Measurements from ENCODE around the gene ARHGAP26.
"Not testable (repeated sequence)": the region's sequence is repeated elsewhere in the genome, so short reads cannot be mapped to it uniquely, and the experiment has no call there.

ARHGAP26 gene

GRCh38 chr5:143086908-143087637 lies 316.9 kb downstream of the ARHGAP26 start:
- in situ Hi-C loops (cut with MboI; ENCODE audit: low pct_unique_long_range_greater_than_20kb, low sequenced_read_pairs, unreplicated experiment): no loop called here

DNA sequence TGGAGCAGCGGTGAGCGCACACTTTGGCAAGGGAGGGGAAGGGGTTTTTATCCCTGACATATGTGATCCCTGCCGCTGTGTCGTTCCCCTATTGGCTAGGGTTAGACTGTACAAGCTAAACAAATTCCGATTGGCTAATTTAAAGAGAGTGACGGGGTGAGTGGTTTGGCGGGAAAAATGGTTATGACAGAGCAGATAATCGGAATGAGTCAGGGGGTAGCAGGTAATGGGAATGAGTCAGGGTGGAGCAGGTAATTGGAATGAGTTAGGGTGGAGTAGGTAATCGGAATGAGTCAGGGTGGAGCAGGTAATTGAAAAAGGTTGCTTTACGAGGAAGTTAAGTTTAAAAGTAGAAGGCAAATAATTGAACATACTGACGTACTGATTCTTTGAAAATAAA lies 318.5 kb downstream of the ARHGAP26 start:
- DNase-seq (ENCODE audit: low spot score); in situ Hi-C loops (cut with MboI; ENCODE audit: low pct_unique_long_range_greater_than_20kb, low sequenced_read_pairs, unreplicated experiment): not testable (repeated sequence)

More at GRCh38 chr5:143086908-143087637, 316.9 kb downstream of the ARHGAP26 start:
- no peak for DNase-seq (ENCODE audit: low spot score)
- TF ChIP-seq CTCF (IDR thresholded peaks at IDR 0.05; ENCODE audit: extremely low read depth, insufficient read depth, missing control alignments): no peak

DNA sequence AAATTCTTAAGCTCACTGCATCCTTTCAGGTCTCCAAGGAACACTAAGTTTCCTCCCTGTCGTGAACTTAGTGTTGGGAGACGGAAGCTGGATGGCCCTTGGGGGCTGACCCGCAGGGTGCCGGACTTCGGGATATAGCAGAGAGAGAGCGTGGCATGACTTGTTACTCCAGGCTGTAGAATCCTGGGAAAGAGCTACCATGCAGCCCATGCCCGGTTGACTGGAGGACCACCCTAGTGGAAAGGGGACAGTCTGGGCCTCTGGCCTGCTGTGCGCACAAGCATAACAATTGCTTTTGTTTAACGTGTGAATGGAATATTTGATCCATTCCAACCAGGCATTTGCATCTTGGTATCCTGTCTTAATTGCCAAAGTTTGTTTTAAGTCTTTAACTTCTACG lies 319.9 kb downstream of the ARHGAP26 start:
- DNase-seq (ENCODE audit: low spot score); in situ Hi-C loops (cut with MboI; ENCODE audit: low pct_unique_long_range_greater_than_20kb, low sequenced_read_pairs, unreplicated experiment): not testable (repeated sequence)

- DNase-seq (ENCODE audit: low spot score); in situ Hi-C loops (cut with MboI; ENCODE audit: low pct_unique_long_range_greater_than_20kb, low sequenced_read_pairs, unreplicated experiment): not testable (repeated sequence)
Observed at GRCh38 chr5:143092711-143093451, 322.7 kb downstream of the ARHGAP26 start.

DNA sequence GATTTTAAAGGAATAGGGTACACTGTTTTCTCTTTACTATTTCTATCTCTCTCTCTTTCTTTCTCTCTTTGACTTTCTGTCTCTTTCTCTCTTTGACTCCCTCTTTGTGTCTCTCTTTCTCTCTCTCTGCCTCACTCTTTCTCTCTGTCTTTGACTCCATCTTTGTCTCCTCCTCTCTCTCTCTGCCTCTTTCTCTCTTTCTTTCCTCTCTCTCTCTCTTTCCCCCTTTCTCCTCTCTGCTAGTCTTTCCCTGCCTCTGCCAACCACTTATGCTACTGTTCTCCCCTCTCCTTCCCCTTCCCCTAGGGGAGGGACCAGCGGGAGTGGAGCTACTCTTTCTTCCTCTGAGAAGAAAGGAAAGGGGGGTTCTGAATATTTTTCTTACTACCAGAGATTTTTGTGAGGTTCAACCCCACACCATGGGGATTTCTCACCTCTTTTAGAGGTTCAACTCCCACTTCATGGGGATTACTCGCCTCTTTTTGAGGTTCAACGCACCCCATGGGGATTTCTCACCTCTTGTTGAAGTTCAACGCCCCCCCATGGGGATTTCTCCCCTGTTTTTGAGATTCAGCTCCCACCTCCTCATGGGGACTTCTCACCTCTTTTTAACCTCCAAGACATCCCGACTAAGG lies 323.4 kb downstream of the ARHGAP26 start:
- peak; percentile 17 for TF ChIP-seq CTCF (IDR thresholded peaks at IDR 0.05; ENCODE audit: extremely low read depth, insufficient read depth, missing control alignments)
- no peak for DNase-seq (ENCODE audit: low spot score)
- in situ Hi-C loops (cut with MboI; ENCODE audit: low pct_unique_long_range_greater_than_20kb, low sequenced_read_pairs, unreplicated experiment): no loop called here

DNA sequence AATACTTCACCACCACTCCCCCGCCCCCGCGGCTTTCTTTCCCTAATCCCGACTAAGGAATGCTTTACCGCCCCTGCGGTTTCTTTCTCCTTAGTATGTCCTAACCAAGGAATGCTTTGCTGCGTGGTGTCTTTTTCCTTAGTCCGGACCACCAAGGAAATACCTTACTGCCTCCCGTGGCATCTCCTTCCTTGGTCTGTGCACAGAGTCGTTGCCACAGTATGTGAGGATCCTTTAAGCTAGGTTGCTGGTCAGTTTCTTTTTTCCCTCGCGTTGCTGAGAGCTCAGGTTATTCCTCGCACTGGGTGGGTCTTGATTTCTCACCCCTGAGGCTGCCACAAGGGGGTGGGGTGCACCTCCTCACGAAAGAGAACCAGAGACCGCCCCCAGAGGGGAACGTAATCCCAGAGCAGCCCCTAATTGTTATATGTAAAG lies 323.9 kb downstream of the ARHGAP26 start:
- in situ Hi-C loops (cut with MboI; ENCODE audit: low pct_unique_long_range_greater_than_20kb, low sequenced_read_pairs, unreplicated experiment): no loop called here
- peak; percentile 15 for DNase-seq (ENCODE audit: low spot score)
- TF ChIP-seq CTCF (IDR thresholded peaks at IDR 0.05; ENCODE audit: extremely low read depth, insufficient read depth, missing control alignments): peak; percentile 52

- DNase-seq (ENCODE audit: low spot score); in situ Hi-C loops (cut with MboI; ENCODE audit: low pct_unique_long_range_greater_than_20kb, low sequenced_read_pairs, unreplicated experiment): not testable (repeated sequence)
Observed at GRCh38 chr5:143094608-143095007, 324.4 kb downstream of the ARHGAP26 start.

GRCh38 chr5:143101121-143101520 lies 330.9 kb downstream of the ARHGAP26 start:
- no peak for TF ChIP-seq CTCF (IDR thresholded peaks at IDR 0.05; ENCODE audit: extremely low read depth, insufficient read depth, missing control alignments)
- DNase-seq (ENCODE audit: low spot score): peak; percentile 60
- in situ Hi-C loops (cut with MboI; ENCODE audit: low pct_unique_long_range_greater_than_20kb, low sequenced_read_pairs, unreplicated experiment): loop anchor here (25.0 kb wide), 1 partner anchor 861 kb away; no protein-coding TSS in a partner anchor
